HG02678 (cell line): Measurements from ENCODE around the gene ARL6IP1.
"Not testable (repeated sequence)": the region's sequence is repeated elsewhere in the genome, so short reads cannot be mapped to it uniquely, and the experiment has no call there.

ENCODE experiments used
- ATAC-seq: cut with Tn5 transposase; IDR thresholded peaks from one replicate; pipeline ENCODE4 v1.9.1; 2021; ENCODE audit warnings: mild to moderate bottlenecking, moderate library complexity; ENCODE audit not compliant: unreplicated experiment

Gene ARL6IP1

DNA sequence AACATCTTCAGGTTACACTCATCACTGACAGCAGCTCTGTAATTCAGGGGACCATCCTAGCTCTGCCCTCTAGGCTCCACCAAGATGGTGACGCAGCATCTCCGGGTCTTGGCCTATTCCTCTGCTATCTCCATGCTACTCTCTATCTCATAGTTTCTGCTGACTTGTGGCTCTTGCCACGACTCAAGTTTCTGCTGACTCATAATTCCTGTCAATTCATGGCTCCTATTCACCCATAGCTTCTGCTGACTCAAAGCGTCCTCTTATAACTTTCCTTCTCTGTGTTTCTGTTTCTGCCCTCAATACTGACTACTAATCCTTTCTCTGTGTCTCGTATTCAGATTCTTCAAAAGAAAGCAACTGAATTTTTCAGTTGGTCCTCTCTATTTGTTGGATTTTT, 38.6 kb downstream of the ARL6IP1 start:
- ATAC-seq, result peak; percentile 51

DNA sequence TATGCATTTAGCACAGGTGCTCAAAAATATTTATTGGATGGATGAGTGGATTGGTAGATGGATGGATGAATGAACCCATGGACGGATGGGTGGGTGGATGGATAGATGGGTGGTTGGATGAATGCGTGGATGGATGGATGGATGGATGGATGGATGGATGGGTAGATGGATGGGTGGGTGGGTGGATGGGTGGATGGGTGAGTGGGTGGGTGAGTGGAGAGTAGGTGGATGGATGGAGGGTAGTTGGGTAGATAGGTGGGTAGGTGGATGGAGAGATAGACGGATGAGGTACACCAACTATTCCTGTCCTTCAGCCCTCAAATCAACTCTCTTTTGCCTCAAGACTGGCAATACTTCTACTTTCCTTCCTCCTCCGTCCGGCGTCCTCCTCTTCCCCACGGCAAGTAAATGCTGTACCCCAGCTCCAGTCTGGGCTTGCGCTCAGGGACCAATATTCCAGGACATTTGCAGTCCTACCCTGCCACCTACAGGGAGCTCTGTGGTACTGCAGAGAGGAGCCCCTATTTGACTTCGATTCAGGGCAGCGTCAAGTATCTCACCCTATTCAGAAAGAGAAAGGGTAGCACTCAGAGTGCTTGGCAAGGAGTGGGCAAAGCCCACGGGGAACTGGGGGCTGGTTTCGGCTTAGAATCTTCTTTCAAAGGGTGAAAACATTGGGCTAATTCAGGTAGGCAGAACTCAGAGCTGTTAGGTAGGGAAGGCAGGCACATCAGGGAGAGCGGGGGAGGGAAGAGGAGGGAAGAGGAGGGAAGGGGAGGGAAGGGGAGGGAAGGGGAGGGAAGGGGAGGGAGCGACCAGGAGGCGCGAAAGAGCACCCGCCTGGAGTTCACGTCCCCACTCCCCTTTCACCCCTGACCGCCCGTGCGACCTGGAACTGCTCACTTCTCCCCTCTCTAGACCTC, 41.5 kb downstream of the ARL6IP1 start:
- ATAC-seq, result peak; percentile 56

DNA sequence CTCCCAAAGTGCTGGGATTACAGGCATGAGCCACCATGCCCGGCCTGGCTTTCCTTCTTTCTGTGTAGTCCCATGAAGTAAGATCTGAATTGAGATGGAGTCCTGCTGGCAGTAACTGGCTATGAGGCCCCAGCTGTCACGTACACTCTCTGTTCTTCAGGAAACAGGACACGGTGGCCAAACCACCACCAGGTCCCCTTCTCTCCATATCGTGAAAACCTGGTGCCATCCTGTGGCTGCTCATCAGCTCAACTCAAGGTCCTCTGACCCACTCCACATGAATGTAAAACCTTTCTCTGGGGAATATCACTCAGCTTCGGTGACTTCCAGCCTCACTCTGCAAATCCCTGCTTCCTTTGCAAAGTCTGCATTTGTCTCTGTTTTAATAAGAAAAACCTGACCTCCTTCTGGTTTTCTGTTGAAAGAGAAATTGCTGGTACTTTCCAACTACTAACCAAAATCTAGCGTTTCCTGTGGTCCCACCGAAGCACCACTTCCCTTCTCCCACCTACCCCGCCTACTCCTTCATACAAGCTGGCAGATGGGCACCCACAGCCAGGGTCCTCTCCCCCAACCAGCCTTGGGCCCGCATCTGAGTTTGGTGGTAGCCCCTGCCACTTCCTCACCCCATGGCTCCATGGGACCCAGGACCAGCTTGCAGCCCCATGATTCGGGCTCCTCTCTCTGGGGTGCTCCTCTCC, 43.2 kb downstream of the ARL6IP1 start:
- ATAC-seq, result not testable (repeated sequence)

DNA sequence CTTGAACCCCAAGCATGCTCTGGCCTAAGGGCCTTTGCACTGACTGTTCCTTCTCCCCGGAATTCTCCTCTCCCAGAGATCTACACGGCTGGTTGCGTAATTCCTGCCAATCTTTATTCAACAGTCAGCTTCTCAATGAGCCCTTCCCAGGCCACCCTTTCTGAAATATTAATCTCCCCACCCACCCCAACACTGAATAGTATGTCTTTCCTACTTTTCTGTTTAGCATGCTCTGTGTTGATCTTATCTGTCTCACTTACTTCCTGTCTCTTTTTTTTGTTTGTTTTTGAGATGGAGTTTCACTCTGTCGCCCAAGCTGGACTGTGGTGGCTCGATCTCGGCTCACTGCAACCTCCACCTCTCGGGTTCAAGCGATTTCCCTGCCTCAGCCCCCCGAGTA, 44.7 kb downstream of the ARL6IP1 start:
- not testable (repeated sequence) for ATAC-seq

DNA sequence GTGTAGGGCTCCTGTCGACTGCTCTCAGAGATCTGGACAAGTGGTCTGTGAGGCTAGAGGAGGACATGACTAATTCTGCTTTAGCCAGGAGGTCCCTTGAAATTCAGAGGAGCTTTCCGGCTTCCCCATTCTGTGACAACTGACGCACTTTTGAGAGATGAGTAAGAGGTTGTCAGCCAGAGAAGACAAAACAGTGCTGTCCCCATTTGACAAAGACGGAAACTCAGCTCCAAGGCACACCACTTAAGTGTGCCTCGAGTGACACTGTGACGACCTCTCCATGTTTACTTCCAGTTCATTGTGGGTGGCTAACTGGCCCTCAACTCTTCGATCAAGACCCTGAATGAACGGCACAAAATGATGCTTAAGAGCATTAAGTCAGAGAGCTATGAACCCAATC, 58.5 kb downstream of the ARL6IP1 start:
- not testable (repeated sequence) for ATAC-seq
